HG02852 (cell line): ENCODE measurements around the gene SLC36A4.
"Not testable (repeated sequence)": the region's sequence is repeated elsewhere in the genome, so short reads cannot be mapped to it uniquely, and the experiment has no call there.

ENCODE experiments used
- ATAC-seq: cut with Tn5 transposase; IDR thresholded peaks from one replicate; pipeline ENCODE4 v1.9.1; 2021; ENCODE audit warnings: mild to moderate bottlenecking, moderate library complexity; ENCODE audit not compliant: unreplicated experiment

Gene SLC36A4

DNA sequence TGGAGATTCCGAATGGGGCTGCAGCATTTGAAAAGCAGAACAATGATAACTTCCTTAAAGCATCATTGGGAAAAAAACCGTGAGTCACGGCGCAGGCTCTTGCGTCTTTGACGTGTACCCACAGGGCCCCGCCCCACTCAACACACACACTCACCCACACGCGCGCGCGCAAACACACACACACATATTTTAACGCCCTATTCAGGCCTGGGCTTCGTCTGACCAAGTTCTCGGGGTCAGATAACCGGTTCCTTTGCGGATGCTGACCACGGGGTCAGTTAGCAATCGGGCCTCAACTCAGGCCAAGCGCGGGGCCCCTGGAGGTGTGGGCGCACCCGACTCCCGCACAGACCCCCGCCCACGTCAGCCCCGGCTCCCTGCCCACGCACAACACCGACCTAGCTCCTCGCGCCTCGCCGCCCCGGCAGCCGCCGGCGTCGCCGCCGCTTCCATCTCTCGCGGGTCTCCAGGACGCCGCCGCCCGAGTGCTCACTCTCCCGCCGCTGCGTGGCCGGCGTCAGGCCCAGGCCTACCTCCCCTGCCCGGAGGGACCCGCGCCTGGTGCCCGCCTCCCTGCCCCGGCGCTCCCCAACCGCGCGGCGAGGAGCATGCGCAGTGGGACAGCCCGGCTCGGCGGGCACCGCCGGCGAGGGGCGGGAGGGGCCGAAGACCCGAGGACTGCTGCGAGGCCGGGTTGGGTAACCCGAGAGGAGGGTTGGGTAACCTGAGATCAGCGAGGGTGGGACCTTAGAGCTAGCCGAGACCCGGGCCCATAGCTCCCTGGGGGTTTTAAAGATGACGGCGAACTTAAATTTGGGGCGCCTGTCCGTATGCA, at the start of gene SLC36A4:
Gene SLC36A4 (minus strand): TSS at position 612 of the 835 bp plus-strand sequence. CDS start 159 bp downstream, at position 453.
- ATAC-seq, result peak; percentile 87

DNA sequence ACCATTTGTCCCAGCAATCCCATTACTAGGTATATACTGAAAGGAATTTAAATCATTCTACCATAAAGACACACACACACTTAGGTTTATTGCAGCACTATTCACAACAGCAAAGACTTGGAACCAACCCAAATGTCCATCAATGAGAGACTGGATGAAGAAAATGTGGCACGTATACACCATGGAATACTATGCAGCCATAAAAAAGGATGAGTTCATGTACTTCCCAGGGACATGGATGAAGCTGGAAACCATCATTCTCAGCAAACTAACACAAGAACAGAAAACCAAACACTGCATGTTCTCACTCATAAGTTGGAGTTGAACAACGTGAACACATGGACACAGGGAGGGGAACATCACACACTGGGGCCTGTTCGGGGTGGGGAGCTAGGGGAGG, 49.0 kb upstream of the SLC36A4 start:
- ATAC-seq, result not testable (repeated sequence)

DNA sequence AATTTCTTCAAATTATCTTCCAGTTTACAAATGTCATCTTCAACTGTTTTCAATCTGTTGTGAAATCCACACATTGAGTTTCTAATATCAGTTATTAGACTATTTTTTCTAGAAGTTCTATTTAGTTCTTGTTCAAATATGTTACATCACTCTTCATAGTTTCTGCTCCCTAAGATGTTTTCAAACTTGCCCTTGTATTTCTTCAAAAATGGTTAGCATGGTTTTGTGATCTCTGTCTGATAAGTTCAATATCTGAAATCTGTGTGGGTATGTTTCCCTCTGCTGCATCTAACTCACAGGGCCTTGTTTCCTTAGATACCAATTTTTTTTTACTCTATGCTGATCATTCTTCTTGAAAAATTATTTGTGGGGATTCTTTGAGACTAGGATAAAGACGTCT, 46.2 kb upstream of the SLC36A4 start:
- no peak for ATAC-seq

DNA sequence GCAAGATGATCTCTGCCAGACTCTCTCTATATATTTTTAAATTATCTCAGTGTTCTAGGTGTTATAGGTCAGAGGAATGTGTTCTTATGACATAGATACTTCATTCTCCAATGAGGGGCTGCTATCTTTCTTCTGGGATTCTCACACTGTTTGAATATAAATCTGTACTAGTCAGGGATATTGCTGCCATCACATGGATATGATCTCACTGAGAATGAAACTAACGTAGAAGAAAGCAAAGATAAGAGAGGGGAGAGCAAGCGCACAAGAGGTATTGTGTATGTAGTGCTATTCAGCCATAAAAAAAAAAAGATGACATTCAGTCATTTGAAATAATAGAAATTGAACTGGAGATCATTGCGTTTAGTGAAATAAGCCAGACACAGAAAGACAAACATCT, 42.2 kb upstream of the SLC36A4 start:
- ATAC-seq, result no peak

DNA sequence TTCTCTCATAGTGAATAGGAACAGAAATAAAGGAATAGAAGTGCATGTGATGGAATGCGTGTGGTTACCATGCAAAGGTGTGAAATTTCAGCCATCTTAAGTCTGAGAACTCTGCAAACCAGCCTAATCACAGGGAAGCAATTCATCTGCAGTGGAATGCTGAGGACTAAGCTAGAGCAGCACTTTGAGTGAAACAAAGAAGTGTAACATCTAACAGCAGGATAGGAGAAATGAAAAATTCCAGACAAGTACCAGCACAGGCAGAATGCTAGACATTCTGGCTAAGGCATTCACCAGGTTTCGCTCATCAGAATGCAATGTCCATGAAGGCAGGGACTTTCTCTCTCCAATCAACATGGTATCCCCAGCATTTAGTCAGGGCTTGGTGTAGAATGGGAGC, 41.2 kb upstream of the SLC36A4 start:
- ATAC-seq, result no peak

DNA sequence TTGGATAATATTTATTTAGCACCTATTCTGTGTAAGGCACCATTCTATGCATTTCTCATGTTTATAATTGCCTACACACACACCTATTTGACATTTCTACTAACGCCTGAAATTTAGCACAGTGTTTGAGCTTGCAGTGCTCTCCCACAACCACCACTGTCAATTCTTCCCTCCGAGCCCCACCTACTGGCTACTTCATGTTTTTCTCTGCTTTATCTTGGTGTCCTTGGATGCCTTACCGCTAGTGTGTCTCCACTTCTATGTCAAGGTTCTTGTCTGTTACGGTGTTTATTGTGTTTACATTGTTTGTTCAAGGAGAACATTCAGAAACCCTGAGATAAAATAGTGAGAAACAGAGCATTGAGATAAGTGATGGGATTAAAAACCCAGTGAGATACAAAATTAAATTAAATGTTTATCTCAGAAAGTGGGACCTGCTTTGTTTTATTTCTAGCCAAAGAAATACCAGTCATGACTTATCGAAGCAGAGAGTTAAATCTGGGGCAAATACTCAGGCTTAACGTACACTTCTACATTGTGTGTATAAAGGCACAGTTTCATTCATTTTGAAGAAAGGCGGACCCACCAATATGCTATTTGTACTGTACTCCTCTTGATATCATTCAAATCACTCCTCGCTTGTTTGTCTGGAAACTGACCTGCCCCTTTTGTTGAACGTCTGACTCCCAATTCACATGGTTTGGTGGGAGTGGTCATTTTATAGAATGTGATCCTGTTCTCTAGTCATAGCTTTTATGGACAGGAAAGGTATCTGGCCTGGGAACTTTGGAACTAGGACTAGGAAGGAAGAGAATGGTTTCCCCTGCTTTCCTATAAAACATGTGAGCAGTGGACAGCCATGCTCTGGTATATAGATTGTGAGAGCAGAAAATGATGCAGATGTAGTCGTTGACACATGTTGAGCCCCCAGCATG, 39.2 kb upstream of the SLC36A4 start:
- ATAC-seq, result peak; percentile 81

DNA sequence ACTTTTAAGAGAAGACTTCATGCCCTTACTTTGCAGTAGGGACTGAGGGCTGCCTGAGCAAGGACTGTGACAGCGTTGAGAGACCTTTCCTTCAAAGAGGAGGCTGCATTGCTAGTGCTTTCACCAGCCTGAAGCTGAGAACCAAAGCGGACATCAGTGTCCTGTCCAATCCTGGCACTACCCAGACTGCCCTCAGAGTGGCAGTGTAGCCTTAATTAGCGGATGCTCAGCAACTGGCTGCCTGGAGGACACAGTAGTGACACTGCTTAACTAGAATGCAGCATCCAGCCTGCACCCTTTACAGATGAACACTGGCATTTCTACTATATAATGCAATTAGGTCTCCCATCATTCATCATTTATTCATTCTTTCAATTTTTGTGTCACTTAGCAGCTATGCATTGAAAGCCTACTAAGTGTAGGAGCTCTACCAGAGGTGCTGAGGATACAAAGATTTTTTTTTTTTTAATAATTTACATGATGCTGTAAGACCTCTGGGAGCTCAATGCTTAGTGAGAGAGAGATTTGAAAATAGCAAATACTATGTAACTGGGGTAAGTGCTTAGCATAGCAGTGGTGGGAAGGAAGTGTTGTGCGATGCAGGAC, 36.9 kb upstream of the SLC36A4 start:
- ATAC-seq, result peak; percentile 98

DNA sequence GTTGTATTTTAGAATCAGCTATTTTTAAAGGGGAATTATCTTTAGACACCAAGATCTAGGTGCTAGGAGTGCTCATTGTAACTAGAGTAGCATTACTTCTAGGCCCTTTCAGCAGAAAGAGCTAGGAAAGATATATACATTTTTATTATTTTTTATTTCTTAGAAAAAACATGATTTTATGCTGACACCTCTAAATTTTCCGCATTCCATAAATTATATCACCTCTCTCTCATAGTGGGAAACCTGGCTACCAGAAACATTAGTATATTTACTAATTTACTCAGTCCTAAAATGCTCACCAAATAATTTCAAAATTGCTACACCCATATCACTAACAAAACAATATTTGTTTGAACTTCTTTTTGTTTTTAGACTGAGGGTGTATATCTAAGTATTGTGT, 32.1 kb upstream of the SLC36A4 start:
- no peak for ATAC-seq

DNA sequence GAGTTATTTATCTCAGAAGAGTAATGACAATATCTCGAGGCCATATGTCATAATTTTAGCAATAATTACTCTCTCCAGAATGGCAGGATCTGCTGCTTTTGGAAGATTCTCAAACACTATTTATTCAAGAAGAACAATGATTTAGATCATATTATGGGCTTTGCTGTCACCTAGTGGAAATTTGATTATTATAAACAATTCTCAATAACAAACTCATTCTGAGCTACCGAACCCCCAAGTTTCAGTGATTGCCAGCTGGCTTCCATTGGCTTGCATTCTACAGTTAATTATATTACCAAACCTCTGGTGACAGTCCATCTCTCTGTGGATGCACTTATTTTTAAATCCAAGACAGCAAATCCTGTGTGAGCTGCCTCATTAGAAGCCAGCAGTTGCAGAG, 27.9 kb upstream of the SLC36A4 start:
- no peak for ATAC-seq

DNA sequence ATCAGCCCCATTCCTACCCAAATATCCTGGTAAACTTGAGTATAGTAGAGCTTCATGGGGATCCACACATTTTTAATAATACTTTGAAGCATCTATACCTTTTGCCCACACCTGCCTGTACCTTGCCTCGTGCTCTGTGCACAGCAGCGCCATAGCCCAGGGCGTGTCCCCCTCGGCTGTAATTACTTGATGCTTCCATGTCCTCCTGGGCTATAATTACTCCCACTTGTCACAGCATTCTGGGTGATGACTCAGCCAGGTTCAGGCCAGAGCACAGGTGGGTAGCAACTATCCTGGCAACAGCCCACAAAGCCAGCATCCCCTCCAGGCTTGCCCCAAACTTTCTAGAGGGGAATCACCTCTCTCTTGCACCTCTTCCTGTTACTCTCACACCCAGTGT, 23.7 kb upstream of the SLC36A4 start:
- no peak for ATAC-seq

DNA sequence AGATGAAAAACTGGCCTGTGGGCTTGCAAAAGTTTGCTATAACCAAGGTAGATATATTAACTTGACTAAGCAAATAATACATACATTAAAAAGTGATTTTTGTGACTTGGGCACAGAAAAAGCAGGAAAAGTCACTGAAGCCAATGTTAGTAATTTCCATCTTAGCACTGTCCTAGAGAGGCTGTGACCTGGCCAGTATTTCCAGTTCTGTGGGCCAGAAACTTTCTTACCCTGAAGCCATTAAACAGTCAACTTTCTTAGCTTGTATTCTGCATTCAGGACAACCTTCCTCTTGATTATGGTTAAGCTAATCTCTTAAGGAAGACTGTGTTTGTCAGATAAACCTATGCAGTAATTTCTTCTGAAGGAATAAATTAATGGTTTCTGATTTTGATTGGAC, 22.3 kb upstream of the SLC36A4 start:
- no peak for ATAC-seq

DNA sequence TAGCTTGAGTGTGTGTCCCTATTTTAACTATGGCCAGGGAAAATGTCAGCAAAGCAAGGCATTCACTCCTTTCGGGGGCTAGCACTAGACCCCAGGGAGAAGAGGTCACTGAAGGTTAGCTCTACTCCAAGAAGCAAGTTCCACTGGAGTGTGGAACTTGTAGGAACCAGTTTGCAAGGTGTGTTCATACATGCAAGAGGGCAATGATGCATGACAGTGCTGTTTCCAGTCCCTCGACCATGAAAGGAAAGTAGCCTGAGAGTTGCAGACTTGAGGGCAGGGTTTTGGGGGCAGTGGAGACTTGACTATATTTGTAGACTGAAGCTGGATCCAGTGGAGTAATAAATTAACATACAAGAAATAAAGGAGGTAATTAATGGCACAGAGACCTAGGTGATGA, 21.6 kb upstream of the SLC36A4 start:
- ATAC-seq, result peak; percentile 71

DNA sequence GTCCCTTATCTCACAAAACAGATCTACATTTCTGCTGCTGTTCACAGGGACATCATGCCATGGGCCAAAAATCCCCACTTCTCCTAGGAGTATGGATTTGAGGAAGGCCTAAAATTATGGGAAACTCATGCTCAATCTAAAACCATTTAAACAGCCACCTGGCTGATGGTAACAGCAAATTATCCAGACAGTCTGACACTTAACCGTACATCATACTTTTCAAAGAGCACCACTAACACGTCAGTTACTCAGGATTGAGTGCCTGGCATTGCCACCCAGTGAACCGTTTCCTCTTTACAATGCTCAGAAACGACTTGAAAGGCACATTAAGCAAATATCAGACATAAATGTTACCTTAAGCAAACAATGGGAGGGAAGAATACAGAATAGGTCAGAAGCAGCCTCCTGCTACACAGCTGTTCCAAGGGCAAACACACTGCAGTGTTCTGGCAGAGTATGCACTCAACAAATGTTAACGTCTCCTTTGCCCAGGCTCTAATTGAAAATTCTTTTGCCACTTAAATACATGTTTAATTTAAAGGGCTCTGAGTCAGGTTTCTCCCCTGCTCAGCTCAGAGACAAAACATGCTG, 18.8 kb upstream of the SLC36A4 start:
- no peak for ATAC-seq

DNA sequence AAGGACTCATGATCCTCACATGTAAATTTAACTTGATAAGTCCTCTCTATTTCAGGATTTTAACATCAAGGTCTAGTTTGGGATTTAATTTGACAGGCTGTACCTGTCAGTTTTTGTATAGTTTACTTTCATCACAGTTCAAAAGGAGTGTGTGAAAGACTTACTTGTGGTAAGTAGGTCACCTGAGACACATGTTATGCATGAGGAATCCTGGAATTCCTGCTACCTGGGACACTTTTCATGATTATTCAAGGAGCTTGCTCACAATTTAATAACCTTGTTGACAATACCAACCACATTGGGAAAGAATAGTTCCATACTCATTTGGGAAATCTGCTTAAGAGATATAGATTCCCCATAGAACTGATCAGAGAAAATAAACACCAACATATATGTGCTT, 15.8 kb upstream of the SLC36A4 start:
- ATAC-seq, result no peak

DNA sequence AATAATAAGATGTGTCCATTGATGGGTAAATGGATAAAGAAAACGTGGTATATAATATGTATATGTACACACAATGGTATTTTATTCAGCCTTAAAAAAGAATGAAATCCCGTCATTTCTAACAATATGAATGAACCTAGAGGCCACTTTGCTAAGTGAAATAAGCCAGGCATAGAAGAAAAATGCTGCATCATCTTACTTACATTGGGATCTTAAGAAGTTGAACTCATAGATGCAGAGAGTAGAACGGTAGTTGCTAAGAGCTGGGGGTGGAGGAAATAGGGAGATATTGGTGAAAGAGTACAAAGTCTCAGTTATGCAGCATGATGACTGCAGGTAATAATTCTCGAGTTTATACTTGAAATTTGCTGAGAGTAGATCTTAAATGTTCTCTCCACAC, 14.3 kb upstream of the SLC36A4 start:
- ATAC-seq, result no peak

DNA sequence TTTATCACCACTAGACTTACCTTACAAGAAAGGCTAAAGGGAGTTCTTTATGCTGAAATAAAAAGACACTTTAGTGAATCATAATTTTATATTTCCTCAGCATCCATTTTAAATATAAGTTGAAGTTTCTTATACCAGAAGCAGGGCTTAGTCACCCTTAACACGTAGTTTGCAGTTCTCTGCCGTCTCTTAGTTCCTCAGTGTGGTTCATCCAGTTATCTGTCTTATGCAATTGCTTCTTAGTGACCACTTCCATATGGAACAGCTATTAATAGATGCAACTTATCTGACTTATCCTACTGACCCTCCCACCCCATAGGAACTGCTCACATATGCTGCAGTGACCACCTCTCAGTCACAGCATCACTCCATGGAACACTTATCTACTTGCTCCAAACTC, 11.7 kb upstream of the SLC36A4 start:
- ATAC-seq, result no peak

DNA sequence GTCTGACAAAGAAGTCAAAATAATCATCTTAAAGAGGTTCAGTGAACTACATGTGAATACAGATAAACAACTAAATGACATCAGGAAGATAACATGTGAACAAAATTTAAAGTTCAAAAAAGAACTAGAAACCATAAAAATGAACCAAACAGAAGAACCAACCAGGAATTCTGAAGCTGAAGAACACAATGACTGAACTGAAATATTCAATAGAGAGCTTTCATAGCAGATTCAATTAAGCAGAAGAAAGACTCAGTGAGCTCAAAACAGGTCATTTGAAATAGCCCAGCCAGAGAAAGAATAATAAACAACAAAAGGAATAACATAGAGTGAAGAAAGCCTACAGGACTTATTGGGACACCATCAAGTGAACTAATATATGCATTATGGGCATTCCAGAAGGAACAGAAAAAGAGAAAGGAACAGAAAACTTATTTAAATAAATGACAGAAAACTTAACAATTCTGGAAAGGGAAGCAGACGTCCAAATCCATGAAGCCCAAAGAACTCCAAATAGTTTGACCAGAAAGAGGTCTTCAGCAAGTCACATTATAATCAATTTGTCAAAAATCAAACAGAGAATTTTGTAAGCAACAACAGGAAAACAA, 11.0 kb upstream of the SLC36A4 start:
- no peak for ATAC-seq

DNA sequence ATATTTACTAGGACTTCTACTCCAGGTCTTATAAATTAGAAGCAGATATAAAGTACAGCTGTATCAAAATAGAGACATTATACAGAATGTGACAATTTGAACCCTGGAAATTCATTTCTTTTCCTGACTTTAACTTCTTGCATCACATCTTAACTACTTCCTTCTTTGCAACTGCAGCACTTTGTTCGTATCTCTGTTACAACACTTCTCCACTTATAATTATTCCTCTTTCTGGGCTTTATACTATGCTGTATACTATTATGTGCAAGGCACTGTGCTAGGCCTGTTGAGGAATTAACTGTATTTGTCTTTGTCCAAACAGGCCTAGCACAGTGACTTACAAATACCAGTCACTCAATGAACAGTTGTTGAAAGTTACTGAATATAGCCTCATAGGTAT, 1.8 kb upstream of the SLC36A4 start:
- no peak for ATAC-seq

DNA sequence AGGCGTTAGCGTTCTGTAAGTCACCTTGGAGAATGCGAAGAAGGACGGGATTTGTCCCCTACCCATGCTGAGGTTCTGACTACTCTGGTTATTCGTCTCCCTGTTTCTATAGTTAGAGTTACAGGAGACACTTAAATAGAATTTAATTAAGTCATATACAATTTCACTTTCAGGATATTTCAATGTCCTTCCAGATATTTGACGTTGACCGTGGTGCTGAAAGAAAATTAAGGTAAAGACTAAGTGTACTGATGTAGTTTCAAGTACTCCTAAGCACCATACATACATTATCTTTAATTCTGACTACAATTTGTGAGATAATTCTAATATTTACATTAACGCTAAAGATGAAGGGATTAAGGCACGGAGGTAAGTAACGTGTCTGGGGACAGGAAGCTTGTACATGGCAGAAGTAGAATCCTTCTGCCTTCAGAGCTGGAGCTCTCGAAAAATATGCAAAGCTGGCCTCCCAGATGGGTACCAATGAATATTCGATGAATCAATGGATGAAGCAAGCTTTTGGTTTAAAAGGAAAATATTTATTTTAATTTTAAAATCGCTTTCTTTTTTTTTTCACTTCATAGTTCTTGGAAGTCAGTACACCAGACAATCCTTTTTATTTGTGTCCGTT, 539 bp upstream of the SLC36A4 start:
- no peak for ATAC-seq

DNA sequence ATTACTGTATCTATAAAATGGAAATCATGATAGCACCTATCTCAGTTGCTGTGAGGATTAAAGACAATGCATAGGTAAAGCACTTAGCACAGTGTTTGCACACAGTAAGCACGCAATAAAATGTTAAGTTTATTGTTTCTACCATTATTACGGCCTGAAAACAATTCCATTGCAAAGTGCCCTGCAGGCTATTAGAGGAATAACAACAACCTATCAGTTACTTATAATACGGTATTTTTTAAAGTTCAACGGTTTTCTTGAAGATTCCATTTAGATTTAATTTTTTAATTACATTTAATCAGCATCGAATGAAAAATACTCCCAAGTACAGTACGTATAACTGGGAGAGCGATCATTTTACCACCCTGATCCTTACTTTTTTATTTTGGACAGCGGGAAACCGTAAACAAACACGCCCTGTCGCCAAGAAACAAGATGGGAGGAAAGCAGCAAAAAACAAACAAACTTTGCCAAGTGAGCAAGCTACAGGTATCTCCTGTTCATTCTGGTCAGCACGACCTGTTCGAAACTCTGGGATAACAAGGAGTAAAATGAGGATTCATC, 893 bp downstream of the SLC36A4 start:
- peak; percentile 19 for ATAC-seq
